OCI-LY1 (cell line): ENCODE data around the gene TRIM62.

Experiments used
- CTCF ChIP-seq: fragments of 200-600 bp; sonication (generic), shearing (Covaris generic); IDR thresholded peaks from 2 replicates; pipeline ENCODE4 v1.5.1; 2017; ENCODE audit warnings: mild to moderate bottlenecking, antibody characterized with exemption, low read length, moderate library complexity, mixed read lengths
- EZH2 ChIP-seq: fragments of 200-600 bp; sonication (generic), shearing (Covaris generic); IDR thresholded peaks from 2 replicates; pipeline ENCODE4 v1.8.0; 2017; ENCODE audit warnings: borderline replicate concordance, mixed run types, mild to moderate bottlenecking, antibody characterized with exemption, low read length, moderate library complexity, mixed read lengths

GRCh38 chr1:33180911-33181890 is 642 bp downstream of the TRIM62 start:
- TF ChIP-seq CTCF (no peak), EZH2 (no peak)
